Thyroid gland (tissue), 4 donors: ENCODE results near the gene GPS1.

Source experiments
- POLR2A ChIP-seq, 2 donors: fragments of 450-650 bp; IDR thresholded peaks; one replicate each; pipeline ENCODE4 v1.6.1; 2017; ENCODE audit warnings: antibody characterized with exemption in 2 of 2, mild to moderate bottlenecking in 2 of 2, moderate library complexity in 1 of 2
- TF ChIP-seq, protein P1 (sequence below), 6 experiments: fragments of 200-600 bp in 3 of 6; fragments of 450-650 bp in 3 of 6; sonication (generic) in 3 of 6; IDR thresholded peaks; one replicate each; pipeline ENCODE4 v1.5.1; 2016 to 2019; ENCODE audit warnings: antibody characterized with exemption in 6 of 6, mild to moderate bottlenecking in 2 of 6, inconsistent platforms in 1 of 6, moderate library complexity in 1 of 6

DNA sequence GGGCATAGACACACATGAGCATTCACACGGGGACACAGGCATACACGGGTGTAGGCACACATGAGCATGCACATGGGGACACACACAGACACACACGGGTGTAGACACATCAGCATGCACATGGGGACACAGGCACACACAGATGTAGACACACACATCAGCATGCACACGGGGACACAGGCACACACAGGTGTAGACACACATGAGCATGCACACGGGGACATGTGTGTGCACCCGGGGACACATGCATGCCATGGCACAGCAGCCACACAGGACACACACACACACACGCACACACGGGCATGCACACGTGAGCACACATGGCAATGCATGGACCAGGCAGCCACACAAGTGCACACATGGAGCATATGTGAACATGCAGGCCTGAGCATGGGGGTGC, 9.0 kb upstream of the GPS1 start:
- TF ChIP-seq, protein P1, sequence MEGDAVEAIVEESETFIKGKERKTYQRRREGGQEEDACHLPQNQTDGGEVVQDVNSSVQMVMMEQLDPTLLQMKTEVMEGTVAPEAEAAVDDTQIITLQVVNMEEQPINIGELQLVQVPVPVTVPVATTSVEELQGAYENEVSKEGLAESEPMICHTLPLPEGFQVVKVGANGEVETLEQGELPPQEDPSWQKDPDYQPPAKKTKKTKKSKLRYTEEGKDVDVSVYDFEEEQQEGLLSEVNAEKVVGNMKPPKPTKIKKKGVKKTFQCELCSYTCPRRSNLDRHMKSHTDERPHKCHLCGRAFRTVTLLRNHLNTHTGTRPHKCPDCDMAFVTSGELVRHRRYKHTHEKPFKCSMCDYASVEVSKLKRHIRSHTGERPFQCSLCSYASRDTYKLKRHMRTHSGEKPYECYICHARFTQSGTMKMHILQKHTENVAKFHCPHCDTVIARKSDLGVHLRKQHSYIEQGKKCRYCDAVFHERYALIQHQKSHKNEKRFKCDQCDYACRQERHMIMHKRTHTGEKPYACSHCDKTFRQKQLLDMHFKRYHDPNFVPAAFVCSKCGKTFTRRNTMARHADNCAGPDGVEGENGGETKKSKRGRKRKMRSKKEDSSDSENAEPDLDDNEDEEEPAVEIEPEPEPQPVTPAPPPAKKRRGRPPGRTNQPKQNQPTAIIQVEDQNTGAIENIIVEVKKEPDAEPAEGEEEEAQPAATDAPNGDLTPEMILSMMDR (IDR thresholded peaks at IDR 0.05), result no peak
- no peak for TF ChIP-seq POLR2A (IDR thresholded peaks at IDR 0.05)
